HG03159 (cell line): ENCODE data around the gene PRPF40A.
A peak's percentile ranks its signal among the peaks of the same experiment; 100 is the strongest.

Experiments used
- ATAC-seq: cut with Tn5 transposase; IDR thresholded peaks from one replicate; pipeline ENCODE4 v1.9.1; 2021; ENCODE audit warnings: mild to moderate bottlenecking, moderate library complexity; ENCODE audit not compliant: unreplicated experiment

Gene PRPF40A

GRCh38 chr2:152655880-152656279 lies 61.4 kb downstream of the PRPF40A start:
- peak; percentile 57 for ATAC-seq

DNA sequence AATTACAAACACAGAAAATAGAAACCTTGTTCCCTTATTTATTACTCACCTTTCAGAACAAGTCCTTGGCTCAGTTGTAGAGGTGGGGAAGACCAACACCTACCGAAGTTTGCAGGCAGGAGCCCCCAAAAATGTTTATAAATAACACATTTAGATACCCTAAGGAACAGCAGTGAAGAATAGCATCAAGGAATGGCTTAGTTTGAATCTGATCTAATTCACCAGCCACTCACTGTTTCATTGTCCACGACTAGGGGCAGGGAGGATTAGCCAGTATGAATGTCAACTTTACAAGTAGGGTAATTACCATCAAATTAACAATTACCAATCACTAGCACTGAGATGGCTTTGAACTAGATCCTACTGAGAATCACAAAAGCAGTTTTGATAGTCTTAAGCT lies 65.4 kb downstream of the PRPF40A start:
- no peak for ATAC-seq

DNA sequence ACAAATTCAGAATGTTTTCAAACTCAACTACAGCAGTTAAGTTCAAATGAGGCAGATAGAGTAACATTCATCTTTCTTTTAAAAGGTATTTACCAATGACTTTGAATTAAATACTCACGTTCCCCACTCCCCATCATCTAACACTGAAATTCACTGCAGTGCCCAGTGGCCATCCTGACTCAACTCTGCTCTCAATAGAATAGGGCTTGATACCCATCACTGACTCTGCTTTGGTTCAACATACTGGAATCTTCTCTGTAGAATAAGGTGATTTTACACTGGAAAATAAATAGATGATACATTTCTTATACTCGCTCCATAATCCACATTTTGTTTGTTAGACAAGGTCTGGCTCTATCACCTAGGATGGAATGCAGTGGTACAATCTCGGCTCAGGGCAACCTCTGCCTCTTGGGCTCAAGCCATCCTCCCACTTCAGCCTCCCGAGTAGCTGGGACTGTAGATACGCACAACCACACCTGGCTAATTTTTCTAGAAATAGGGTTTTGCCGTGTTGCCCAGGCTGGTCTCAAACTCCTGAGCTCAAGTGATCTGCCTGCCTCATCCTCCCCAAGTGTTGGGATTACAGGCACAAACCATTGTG lies 66.4 kb downstream of the PRPF40A start:
- ATAC-seq: no peak

DNA sequence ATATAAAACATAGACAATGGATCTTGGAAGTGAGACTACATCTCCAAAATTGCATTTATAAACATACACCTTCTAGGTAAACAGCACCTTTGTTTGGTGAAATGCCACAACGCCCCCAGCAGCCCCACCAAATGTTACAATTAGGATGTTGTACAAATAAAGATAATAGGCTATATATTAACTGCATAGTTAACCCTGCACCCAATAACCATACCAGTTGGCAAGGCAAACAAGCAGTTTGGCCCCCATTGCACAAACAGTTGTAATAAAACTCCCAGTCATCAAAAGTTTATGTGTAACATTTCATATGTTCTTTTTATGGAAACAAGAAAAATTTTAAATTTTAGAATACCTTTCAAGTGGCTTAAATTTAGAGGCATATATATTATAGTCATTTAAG lies 67.3 kb downstream of the PRPF40A start:
- no peak for ATAC-seq

- ATAC-seq: peak; percentile 52
These were observed 68.9 kb downstream of the PRPF40A start for GRCh38 chr2:152648336-152648735.

GRCh38 chr2:152647552-152647951 lies 69.7 kb downstream of the PRPF40A start:
- ATAC-seq: no peak

DNA sequence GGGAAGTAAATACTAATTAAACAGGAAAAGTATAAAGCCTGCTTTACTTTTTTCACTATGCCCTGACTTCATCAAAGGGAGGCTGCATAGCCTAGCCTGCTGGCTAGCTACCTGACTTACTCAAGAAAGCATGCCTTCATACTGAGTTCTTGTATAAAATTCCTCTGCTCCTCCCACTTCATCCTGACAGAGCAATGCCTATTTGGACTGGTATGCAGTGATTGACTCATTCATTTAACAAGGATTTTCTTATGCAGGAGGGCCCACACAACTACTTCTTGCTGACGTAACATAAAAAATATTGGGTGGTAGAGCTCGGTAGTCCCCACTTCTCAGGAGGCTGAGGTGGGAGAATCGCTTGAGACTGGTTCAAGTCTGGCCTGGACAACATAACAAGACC lies 70.5 kb downstream of the PRPF40A start:
- no peak for ATAC-seq

GRCh38 chr2:152646264-152646663 lies 71.0 kb downstream of the PRPF40A start:
- no peak for ATAC-seq

- no peak for ATAC-seq
These were observed 72.9 kb downstream of the PRPF40A start for GRCh38 chr2:152644189-152644873.

DNA sequence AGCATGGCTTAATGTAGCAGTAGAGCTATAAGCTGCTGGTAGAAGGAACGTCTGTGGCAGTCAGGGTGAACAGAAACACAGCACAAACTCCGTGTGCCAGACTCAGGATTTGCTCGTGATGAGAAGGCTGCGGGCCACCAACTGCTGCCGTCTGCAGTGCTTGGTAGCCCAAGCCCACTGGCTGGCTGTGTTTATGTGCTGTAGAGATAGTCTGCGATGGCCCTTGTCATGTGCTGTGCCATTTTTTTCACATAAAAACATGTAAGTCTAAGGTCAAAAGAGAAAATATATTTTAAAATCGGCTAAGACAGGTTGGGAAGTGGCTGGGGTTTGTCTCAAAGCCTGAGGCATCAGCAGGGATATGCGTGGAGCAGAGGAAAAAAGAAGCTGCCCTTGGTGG lies 78.7 kb downstream of the PRPF40A start:
- no peak for ATAC-seq

DNA sequence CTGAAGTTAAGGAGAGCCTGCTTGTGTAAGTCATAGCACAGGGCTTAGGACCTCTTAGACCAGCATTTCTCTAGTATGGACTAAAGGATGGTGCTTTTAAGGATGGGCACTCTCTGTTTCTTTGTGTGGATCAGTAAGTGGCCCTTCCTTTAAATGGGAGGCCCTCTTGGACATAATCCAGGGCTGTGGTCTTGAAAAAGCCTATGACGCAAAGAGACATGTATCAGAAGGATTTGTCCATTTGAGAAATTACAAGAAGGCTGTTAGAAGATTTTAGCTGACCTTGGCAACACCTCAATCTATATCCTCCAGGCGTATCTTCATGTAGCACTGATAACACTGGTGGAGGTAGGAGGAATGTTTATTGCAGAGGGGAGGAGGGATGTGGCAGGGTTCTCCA lies 79.2 kb downstream of the PRPF40A start:
- no peak for ATAC-seq

GRCh38 chr2:152637251-152637650 lies 80.0 kb downstream of the PRPF40A start:
- ATAC-seq: no peak

DNA sequence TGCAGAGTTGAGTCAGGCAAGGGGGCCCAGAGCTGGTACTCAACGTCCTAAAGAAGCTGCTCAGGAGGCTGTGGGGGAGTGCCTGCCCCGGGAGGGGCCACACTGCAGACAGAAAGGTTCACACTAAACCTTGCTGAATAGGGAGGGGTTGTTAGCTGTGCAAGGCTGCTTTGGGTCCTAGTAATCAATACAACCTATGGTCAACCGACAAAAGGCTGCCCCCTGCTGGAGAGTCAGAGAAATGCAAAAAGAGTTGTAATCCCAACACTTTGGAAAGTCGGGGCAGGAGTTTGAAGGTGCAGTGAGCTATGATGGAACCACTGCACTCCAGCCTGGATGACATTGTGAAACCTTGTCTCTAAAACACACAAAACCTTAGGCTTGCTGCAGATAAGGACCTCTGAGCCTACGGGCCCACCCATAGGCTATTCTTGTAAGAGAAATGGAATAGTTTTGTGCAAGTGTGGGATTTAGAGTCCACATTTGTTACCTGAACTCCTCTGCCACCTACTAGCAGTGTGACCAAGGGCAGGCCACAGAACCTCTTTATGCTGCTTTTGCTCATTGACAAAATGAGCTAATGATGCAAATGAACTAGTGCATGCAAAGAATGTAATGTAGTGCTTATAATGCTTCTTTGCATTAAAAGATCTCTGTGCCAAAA lies 81.5 kb downstream of the PRPF40A start:
- peak; percentile 60 for ATAC-seq

GRCh38 chr2:152632736-152633135 lies 84.5 kb downstream of the PRPF40A start:
- no peak for ATAC-seq

DNA sequence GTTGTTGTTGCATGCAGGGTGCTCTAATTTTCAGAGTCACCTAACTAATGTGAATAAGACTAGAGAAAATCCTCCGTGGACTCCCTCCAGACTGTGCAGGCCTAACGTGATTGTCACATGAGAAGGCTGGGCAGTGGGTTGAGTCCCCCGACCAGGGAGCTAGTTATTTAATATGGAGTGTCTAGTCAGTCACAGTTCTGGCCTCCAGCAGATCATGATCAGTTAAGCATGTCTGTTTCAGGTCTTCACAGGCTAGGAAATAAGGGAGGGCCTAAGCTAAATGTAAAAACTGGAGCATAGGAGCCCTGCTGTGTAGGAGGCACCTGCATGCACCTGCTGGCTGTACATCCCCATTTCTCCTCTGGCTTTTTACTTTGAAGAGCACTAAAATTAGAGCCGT lies 86.8 kb downstream of the PRPF40A start:
- ATAC-seq: no peak

GRCh38 chr2:152629202-152629601 lies 88.1 kb downstream of the PRPF40A start:
- no peak for ATAC-seq

DNA sequence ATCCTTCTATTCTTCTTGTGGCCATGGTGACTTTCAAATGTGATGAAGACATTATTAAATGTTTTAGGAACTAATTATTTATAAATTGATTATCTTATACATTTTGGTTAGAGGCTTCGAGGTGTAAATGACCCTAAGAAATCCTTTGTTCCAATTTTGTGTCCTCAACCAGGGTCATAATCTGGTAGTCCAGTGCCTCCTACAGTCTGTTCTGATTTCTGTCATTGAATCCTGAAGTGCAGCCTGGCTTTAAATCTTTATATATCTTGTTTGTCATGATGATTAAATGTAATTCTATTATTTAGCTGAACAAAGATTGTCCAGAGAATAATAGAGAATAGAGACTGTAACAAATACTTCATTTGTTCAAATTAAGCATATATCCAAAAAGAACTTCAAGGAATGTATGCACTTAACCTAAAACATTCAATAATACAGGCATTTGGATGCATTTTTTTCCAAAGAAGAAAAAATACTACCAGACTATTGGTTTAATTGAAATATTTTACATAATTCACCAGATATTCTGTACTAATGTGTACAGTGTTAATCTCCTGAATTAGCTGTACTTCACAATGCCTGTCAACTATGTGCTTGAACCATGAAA lies 89.8 kb downstream of the PRPF40A start:
- no peak for ATAC-seq

- ATAC-seq: no peak
These were observed 90.3 kb downstream of the PRPF40A start for GRCh38 chr2:152626911-152627339.

DNA sequence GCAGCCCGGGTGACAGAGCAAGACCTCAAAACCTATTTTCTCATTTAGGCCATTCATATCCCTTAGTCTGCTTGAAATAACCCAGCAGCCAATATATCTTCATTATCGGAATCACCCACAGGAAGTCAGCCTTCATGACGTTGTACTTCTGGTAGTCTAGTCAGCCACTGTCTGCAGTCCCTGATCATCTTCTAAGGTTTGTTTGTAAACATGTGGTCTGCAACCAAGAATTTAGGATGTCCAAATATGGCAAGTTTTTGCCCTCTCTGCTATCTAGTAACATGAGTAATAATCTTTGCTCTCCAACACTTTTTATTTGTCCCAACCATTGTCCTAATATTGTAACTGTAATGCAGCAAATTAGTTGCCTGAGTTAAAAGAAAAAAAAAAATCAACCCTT lies 92.5 kb downstream of the PRPF40A start:
- ATAC-seq: no peak

DNA sequence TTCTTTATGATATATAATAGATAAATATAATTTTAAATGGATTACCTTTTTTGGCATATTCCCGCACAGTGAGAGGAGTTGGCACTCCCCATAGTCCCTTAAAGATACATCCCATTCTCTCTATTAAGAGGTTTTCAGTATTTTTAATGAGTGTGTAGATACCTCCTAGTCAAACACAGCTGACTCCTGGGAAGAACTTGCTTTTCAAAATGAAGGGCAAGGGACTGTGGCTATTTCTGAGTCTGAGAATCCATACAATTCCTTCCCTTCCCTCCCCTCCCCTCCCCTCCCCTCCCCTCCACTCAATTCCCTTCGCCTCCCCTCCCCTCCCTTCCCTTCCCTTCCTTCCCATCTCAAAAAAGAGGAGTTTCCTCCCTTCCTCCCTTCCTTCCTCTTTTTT lies 93.5 kb downstream of the PRPF40A start:
- no peak for ATAC-seq

DNA sequence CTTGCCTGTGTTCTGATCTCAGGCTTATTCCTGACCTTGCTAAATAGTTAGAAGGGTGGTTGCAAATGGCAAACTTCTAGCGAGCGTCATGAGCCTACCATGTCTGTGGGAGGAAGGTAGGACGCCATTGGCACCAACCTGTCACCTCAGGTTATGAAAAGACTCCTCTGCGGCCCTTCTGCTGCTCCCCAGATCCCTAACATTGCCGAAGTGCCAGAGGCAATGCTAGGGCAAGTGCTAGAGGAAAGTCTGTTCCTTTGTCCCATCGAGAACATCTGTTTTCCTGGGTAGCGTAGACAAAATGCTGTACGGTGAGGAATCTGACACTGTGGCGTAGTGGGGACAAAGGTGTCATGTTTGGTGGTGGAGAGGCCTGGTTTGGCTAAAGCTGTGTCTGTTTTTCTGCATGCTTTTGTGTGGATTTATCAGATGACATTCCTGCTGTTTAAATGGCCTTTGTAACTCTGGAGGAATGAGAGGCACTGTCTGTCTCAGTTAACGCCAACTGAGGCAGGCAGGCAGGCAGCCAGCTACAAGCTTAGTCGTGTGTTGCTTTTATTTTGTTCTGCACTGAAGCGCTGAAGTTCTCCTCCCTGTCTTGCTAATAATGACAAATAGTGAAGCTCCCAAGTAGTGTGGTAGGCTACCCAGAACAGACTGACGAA lies 94.1 kb downstream of the PRPF40A start:
- no peak for ATAC-seq
